Spleen (tissue), 7 donors: ENCODE results near the gene SLC26A9.

ENCODE experiments used
- POLR2A ChIP-seq, 3 donors: fragments of 450-650 bp; IDR thresholded peaks; one replicate each; pipeline ENCODE4 v1.5.1; 2017; ENCODE audit warnings: antibody characterized with exemption in 3 of 3, mild to moderate bottlenecking in 1 of 3
- POLR2AphosphoS5 ChIP-seq, 3 donors: sonication (generic); formaldehyde crosslinking; IDR thresholded peaks; one replicate each; pipeline ENCODE4 v1.5.1; 2017; ENCODE audit warnings: antibody characterized with exemption in 3 of 3
- TF ChIP-seq, protein P1 (sequence below), 11 experiments: fragments of 200-600 bp in 7 of 11; fragments of 450-650 bp in 4 of 11; sonication (generic) in 4 of 11; IDR thresholded peaks in 8 of 11; conservative IDR thresholded peaks in 3 of 11; 1 replicate in 7 of 11; 2 replicates in 4 of 11; pipeline versions ENCODE4 v1.4.0 to v1.8.0; 2016 to 2021; ENCODE audit warnings: antibody characterized with exemption in 11 of 11, inconsistent platforms in 4 of 11, mild to moderate bottlenecking in 1 of 11
- donor health status: DM: no; HTN: no; CAD: no; lungs with moderate emphysema.
- donor health status: DM: no; HTN: no; CAD: no.
- donor health status: DM: no; HTN: no; CAD: no.

DNA sequence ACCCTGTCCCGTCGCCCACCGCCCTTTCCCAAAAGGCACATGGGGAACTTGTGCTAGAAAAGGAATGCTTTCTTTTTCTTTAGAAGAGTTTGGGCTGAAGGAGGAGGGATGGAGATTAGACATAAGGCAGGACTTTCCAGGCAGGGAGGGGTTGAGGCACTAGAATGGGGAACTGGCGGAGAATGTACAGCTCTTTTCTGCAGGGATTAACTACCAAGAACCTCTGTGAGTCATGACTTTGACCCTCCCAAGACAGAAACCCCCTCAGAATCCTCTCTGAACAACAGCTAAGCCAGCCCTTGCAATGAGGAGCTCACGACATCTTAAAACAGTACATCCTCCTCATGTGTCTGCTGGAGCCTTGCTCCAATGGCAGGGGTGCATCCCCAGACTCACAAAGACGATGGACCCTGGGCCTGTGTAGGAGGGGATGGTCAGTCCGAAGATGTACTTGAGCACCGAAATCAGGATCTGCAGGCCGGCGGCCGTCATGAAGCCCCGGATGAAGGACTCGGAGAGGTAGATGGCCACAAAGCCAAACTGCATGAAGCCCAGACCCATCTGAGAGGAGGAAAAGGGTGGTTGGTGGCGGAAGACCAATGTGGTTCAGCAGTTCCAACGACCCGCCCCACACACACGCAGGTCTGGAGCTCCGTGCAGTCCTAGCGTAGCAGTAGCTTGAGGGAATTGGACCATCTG is 13.6 kb downstream of the SLC26A9 start:
- TF ChIP-seq POLR2AphosphoS5 (IDR thresholded peaks at IDR 0.05) (no peak), POLR2A (IDR thresholded peaks at IDR 0.05) (no peak)
- TF ChIP-seq, protein P1, sequence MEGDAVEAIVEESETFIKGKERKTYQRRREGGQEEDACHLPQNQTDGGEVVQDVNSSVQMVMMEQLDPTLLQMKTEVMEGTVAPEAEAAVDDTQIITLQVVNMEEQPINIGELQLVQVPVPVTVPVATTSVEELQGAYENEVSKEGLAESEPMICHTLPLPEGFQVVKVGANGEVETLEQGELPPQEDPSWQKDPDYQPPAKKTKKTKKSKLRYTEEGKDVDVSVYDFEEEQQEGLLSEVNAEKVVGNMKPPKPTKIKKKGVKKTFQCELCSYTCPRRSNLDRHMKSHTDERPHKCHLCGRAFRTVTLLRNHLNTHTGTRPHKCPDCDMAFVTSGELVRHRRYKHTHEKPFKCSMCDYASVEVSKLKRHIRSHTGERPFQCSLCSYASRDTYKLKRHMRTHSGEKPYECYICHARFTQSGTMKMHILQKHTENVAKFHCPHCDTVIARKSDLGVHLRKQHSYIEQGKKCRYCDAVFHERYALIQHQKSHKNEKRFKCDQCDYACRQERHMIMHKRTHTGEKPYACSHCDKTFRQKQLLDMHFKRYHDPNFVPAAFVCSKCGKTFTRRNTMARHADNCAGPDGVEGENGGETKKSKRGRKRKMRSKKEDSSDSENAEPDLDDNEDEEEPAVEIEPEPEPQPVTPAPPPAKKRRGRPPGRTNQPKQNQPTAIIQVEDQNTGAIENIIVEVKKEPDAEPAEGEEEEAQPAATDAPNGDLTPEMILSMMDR (IDR thresholded peaks at IDR 0.05 in 8 of 11, conservative IDR thresholded peaks at IDR 0.05 in 3 of 11), result no peak
